ENCODE results near the gene USP13.

Gene USP13

GRCh38 chr3:179615458-179616173, 37.2 kb upstream of the USP13 start:
- H3K9me3 ChIP-seq (ENCODE audit: insufficient read depth, low read length) = no peaks in the 10 kb centered on the region
- no peak overlapping the region for H3K9ac ChIP-seq (ENCODE audit: low read length)
- no peak overlapping the region for H3K4me3 ChIP-seq (ENCODE audit: low read length)
- no peaks in the 10 kb centered on the region for H3K27me3 ChIP-seq (ENCODE audit: low read depth, low read length)
- H3K4me2 ChIP-seq (ENCODE audit: low read length) = no peak overlapping the region
- H2AFZ ChIP-seq (ENCODE audit: low read depth, low read length) = no peak overlapping the region
- no peak for TF ChIP-seq CTCF (IDR thresholded peaks at IDR 0.05; ENCODE audit: low read depth, low read length)
- TF ChIP-seq EZH2phosphoT487 (IDR thresholded peaks at IDR 0.05; ENCODE audit: low read depth) = no peak
- peaks cover 13% of the 10 kb centered on the region for H3K79me2 ChIP-seq (ENCODE audit: low read length)
- H4K20me1 ChIP-seq (ENCODE audit: insufficient read depth, low read length) = no peaks in the 10 kb centered on the region
- H3K4me1 ChIP-seq (ENCODE audit: low read length) = peaks cover 9% of the 10 kb centered on the region
- no peak overlapping the region for H3K27ac ChIP-seq (ENCODE audit: low read length)
- H3K36me3 ChIP-seq (replicated peaks; ENCODE audit: low read depth, low read length) = peaks cover 4% of the 10 kb centered on the region

- Histone ChIP-seq H3K27ac (ENCODE audit: low read length) (no peak overlapping the region), H3K9me3 (ENCODE audit: insufficient read depth, low read length) (no peaks in the 10 kb centered on the region), H3K4me1 (ENCODE audit: low read length) (no peaks in the 10 kb centered on the region), H3K4me3 (ENCODE audit: low read length) (no peak overlapping the region), H3K36me3 (replicated peaks; ENCODE audit: low read depth, low read length) (peaks cover 36% of the 10 kb centered on the region), H3K79me2 (ENCODE audit: low read length) (no peaks in the 10 kb centered on the region), H3K4me2 (ENCODE audit: low read length) (no peak overlapping the region), H2AFZ (ENCODE audit: low read depth, low read length) (no peak overlapping the region), H3K27me3 (ENCODE audit: low read depth, low read length) (no peaks in the 10 kb centered on the region), H4K20me1 (ENCODE audit: insufficient read depth, low read length) (no peaks in the 10 kb centered on the region), H3K9ac (ENCODE audit: low read length) (no peak overlapping the region)
- TF ChIP-seq CTCF (IDR thresholded peaks at IDR 0.05; ENCODE audit: low read depth, low read length) (no peak), EZH2phosphoT487 (IDR thresholded peaks at IDR 0.05; ENCODE audit: low read depth) (no peak)
Measured at GRCh38 chr3:179622023-179622422, 30.8 kb upstream of the USP13 start.

GRCh38 chr3:179624451-179624850, 28.4 kb upstream of the USP13 start:
- Histone ChIP-seq H3K9me3 (ENCODE audit: insufficient read depth, low read length) (no peaks in the 10 kb centered on the region), H3K79me2 (ENCODE audit: low read length) (no peaks in the 10 kb centered on the region), H3K4me3 (ENCODE audit: low read length) (no peak overlapping the region), H3K4me2 (ENCODE audit: low read length) (no peak overlapping the region), H3K36me3 (replicated peaks; ENCODE audit: low read depth, low read length) (peaks cover 33% of the 10 kb centered on the region), H4K20me1 (ENCODE audit: insufficient read depth, low read length) (no peaks in the 10 kb centered on the region), H3K9ac (ENCODE audit: low read length) (no peak overlapping the region), H3K27me3 (ENCODE audit: low read depth, low read length) (no peaks in the 10 kb centered on the region), H2AFZ (ENCODE audit: low read depth, low read length) (no peak overlapping the region), H3K4me1 (ENCODE audit: low read length) (no peaks in the 10 kb centered on the region), H3K27ac (ENCODE audit: low read length) (no peak overlapping the region)
- no peak for TF ChIP-seq CTCF (IDR thresholded peaks at IDR 0.05; ENCODE audit: low read depth, low read length)

- Histone ChIP-seq H3K4me1 (ENCODE audit: low read length) (peaks cover 22% of the 10 kb centered on the region), H3K4me3 (ENCODE audit: low read length) (peak overlapping the region; percentile 28; the same call in 1 of the 2 replicates), H3K27ac (ENCODE audit: low read length) (peak overlapping the region; percentile 49), H4K20me1 (ENCODE audit: insufficient read depth, low read length) (no peaks in the 10 kb centered on the region), H2AFZ (ENCODE audit: low read depth, low read length) (peak overlapping the region; percentile 30; the same call in 1 of the 2 replicates), H3K36me3 (replicated peaks; ENCODE audit: low read depth, low read length) (peaks cover 1% of the 10 kb centered on the region), H3K79me2 (ENCODE audit: low read length) (no peaks in the 10 kb centered on the region), H3K9ac (ENCODE audit: low read length) (no peak overlapping the region), H3K9me3 (ENCODE audit: insufficient read depth, low read length) (no peaks in the 10 kb centered on the region), H3K4me2 (ENCODE audit: low read length) (peak overlapping the region; percentile 64), H3K27me3 (ENCODE audit: low read depth, low read length) (no peaks in the 10 kb centered on the region)
- TF ChIP-seq CTCF (IDR thresholded peaks at IDR 0.05; ENCODE audit: low read depth, low read length) (no peak), EZH2phosphoT487 (IDR thresholded peaks at IDR 0.05; ENCODE audit: low read depth) (no peak)
Measured at GRCh38 chr3:179630753-179631451, 21.9 kb upstream of the USP13 start.

All from OCI-LY3 (cell line).